GM19193 (cell line): ENCODE measurements around the gene PAX7.

ENCODE experiments used
- POLR2A ChIP-seq: IDR thresholded peaks from 4 replicates; pipeline ENCODE4 v1.6.1; 2011; ENCODE audit not compliant: insufficient read depth, insufficient read length; ENCODE audit errors: extremely low read depth

Gene PAX7

DNA sequence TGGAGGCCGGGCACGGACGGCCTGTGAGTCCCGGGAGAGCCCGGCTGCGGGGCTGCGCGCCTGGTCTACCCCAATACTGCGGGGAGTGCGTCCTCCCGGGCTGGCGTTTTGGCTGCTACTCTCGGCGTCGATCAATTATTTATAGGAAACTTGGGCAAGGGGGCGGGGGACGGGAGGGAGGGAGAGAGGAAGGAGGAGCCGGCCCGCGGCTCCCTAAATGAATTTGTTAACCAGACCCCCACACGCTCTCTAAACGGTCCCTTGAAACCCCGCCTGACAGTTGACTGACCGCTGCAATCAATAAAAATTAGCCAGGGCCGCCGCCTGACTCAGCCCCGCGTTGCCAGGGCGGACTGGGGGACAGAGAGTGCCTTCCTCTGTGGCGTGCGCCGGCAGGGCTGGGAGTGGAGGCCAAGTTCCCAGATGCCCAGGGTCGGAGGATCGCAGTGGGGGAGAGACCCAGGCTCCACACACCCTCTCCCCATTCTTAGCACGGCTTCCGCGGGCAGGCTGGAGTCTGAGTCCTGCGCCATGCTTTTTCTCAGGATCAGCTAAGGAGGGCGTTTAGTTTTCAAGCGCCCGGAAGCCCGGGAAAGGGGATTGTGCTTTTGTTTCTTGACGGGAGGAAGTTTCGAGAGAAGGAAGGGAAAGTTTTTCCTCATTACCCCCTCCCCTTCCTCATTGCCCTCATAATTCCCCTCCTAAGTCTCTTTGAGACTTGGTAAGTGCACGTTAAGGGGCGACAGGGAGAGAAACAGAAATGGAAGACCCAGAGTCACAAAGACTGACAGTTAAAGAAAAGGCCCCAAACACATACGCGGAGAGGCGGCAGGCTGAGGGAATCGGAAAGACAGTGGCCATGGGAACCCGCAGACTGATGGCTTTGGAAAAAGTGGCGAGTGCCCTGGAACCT is 6.2 kb downstream of the PAX7 start:
- no peak for TF ChIP-seq POLR2A

DNA sequence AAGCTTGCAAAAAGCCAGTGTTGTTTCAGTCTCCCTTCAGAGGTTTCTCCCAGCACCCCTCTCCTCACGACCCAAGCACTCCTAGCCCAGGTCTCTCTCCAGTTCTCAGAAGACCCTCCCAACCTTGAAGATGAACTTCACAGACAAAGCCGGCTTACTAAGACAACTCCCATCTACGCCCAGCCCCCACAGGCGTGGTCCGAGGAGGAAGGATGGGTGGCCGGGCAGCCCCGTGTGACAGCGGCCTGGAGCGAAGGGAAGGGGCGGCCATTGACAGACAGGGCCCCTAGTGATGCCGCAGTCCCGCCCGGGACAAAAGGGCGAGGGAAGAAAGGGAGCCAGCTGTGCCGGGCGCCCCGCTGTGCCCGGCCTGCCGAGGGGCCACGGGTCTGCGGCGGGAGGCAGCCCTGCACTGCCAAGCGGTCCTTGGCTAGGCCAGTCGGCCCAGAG is 6.9 kb downstream of the PAX7 start:
- TF ChIP-seq POLR2A, result no peak

DNA sequence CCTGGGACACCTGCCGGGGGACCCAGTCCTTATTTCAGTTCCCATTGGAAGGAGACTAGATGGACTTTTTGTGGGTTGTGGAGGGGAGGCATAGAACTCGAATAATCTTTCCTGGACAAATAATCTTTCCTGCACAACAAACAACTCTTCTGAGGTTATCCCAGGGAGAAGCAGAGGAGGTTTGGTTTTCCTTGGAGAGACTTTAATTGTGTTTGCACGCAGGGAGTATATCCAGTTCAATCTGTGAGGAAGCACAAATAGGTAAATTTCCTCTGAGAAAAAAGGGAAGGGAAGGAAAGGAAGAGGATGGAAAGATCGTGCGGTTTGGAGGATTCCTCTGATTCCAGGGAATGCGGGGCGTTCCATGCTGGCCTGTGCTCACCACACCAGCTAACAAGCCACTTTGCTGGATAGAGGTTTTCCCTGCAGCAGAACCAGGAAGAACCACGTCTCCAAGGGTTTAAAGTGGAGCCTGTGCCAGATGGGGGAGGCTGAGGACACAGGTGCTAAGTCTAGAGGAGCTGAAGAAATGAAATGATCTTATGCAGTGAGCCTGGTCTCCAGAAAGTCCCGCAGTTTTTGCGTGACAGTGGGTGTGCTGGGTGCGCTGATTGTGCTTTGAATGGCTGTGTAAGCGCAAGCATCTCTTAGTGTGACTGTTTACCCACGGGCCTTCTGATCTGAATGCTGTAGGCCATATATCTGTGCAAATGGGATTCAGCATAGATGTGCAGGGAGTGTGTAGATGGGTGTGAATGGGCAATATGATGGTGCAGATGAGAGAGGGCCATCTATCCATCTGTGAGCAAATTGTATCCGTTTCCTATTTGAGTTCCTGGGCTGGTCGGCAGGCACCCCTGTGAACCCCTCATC is 7.6 kb downstream of the PAX7 start:
- no peak for TF ChIP-seq POLR2A

DNA sequence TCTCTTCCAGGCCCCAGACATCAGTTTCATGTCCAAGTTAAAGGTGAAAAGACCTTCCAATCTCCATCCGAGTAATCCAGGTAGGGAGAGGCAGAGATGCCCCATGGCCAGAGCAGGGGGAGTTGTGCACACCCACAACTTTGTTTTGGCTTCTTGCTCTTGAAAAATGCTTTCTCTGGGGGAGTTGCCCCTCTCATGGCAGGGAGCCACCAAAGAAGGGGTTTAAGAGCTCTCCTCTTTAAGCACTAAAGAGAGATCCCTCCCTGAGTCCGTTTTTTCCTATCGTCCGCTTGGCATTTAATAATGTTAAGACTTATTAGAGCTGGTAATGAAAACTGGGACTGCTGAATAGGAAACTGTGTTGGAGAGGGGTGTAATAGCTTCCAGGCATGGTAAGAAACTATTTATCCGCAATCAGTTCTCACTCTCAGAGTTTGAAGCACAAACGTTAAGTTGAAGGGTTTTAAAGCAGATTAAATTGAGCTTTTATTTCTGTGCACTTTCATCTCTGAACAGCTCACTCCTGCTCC is 8.3 kb downstream of the PAX7 start:
- TF ChIP-seq POLR2A, result no peak

DNA sequence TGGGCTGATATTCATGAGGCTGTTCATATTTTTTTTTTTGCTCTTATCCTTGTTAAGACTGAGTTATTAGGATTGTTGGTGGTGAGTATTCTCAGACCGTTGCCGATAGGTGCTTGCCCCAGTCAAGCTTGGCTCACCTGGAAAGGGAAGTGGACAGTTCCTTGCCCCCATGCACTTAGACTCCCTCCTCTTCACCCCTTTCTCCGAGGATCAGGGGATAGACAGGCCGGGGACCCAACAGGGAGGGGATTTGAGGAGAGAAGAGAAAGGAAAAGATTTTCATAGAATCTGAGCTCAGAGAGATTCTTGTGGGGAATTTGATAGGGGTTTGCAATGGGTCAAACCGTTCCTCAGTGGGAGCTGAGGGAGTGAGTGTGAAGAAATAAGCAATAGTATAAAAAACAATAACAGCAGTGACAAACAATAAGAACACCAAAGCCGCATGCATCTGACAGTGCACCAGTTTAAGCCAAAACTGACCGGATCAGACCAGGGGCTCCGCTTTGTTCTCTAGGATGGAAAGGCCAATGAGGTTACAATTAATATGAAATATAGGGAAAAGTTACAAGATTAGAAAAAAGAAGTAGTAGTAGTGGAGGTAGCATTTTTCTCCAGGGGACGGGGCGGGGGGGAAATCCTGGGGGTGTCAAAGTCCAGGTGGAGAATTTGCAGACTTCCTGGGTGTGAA is 8.9 kb downstream of the PAX7 start:
- no peak for TF ChIP-seq POLR2A

DNA sequence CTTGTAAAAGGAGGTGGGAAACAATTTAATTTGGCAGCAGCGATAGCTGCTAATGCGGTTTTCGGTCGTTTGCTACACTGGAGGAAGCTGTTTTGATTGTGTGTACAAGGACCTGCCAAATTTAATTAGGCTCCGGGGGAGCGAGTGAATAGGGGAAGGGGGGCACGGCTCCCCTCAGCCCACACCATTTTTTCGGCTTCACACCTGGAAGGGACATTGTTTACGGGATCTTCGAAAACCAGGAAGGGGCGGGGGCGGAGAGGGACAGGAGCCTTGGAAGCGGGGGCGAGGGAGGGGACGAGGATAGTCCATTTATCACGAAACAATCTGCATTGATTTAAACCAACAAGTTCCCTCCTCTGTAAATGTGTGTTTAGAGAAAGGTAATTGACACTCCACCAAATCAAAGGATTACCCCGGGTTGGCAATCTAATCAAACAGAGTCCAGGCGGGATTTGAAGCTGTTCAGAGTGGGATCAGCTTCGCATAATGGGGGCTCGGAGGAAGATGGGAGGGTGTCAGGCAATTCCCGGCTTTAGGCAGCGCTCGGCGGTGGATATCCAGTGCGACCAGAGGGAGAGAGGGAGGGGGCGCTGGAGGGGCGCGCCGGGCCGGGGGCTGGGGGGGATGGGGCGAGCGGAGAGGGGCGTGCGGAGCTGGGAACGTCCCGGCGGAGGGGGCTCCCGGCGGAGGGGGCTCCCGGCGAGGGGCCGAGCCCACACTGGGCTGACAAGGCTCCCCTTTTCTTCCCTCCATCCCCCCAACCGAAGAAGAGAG is 9.8 kb downstream of the PAX7 start:
- no peak for TF ChIP-seq POLR2A

DNA sequence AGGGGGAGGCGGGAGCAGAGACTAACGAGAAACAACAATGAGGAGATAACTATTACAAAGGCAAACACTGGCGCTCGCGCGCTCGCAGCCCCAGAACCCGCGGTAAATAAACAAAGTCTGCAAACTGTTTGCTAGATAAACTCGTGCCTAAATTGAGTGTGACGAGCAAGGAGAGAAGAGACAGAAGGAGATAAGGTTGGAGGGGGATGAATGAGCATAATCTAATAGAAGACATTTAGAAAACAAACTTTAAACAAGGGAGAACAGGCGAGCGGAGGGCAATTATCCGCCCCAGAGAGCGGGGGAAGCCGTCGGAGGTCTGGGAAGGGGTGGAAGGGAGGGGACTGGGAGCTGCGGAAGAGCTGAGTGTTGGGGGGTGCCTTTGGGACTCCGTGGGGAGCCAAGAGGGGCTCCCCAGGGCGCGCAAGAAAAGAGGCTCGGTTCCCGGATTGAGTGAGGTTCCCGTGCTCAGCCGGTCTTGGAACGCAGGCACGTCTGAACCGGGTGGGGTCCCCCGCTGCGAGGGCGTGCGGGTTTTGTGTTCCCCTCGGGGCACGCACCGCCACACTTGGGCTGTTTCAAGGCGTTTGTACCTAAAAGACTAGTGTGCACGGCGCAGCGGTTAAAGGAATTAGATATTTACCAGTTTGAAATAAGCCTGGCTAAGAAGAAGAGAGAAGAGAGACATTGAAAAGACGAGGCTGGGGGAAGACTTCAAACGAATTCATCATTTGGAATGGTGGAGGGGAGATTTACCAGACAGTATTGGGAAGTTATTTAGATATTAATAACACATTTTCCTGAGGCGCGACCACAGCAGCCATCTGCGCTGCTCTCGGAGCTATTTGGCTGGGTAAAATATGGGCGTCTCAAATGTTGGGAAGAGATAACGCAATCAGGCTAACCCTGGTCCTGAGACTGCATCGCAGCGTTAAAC is 10.6 kb downstream of the PAX7 start:
- TF ChIP-seq POLR2A, result no peak

DNA sequence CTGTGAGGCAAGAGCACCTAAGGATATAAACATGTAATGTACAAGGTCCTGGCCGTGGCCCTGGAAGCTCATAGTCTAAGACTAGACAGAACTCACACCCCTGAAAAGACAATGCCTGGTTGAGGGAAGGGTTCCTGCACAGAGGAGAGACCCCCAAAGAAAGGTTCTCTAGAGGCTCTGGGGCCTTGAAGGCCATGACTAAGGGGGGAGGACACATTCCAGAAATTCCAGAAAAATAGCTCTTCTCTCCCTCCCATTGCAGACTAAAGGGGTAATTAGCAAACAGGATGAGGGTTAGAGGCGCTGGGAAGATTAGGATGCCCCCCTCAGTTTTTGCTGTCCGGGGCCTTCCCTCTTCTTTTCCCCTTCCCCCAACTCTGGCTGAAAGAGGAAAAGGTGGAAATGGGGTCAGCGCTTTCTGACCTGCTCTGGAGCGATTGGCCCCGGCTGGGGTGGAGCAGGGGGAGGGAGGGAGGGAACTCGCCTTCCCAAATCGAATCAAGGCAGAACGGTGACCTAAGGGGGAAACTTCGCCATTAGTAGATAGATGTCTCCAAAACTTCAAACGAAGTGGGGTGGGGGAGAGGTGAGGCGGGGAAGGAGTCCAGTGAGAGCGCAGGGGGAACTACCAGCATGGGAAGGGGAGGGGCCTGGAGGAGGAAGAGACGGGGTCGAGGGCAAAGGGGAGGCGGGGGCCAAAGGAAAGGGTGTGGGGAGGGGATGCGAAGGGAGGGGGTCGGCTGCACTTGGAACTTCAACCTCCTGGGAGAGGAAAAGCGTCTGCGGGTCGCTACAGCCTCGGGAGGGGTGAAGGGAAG is 11.8 kb downstream of the PAX7 start:
- TF ChIP-seq POLR2A, result no peak

DNA sequence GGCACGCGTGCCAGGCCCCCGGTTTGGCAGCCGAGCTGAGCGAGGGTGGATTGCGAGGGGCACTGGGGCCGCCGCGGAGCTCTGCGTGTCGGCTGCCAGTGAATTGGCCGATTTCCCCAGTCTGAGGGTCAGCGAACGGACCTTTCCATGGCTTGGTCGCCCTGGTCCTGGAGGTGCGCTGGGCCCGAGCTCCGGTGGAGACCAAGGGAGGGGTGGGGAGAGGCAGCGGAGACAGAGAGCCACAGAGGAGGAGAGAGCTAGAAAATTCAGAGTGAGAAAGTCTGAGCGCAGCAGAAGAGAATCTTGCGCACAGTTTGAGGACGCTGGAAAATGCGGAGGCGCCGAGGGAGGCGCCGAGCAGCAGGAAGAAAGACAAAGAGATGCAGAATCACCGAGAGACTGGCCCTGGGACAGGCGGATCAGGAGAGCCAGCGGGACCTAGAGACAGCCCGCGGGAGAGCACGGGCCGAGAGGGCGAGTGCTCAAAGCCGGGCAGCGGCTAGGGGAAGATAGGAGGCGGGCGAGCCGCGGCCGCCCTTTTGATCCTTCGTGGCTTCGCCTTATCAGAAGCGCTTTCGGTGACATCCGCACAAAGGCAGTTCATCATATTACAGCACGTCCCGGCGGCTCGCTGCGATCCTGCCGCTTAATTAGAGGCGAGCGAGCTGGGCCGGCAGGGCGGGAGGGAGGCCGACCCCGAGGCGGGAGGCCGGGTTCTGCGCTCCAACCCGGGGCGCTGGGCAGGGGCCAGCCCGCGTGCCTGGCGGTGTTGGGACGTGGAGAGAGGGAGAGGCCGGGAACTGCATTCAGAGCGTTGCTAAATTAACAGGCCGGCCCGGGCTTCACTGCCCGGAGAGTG is 12.7 kb downstream of the PAX7 start:
- TF ChIP-seq POLR2A, result no peak

DNA sequence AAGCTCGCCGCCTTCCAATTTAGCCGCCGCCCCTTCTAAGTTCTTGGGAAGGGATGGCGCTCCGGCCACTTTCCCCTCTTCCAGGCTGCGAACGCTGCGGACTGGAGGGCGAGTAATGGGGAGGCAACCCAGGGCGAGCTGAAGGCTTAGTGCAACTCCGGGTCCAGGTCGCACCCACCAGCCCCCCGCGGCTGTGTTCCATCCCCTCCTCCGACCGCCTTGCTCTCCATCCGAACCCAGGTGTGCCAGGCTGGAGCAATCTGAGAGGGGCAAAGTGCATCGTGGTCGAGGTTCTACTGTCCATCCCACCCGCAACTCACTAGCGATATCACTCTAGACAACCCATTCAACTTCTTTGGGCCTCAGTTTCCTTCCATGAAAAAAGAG is 13.4 kb downstream of the PAX7 start:
- no peak for TF ChIP-seq POLR2A

DNA sequence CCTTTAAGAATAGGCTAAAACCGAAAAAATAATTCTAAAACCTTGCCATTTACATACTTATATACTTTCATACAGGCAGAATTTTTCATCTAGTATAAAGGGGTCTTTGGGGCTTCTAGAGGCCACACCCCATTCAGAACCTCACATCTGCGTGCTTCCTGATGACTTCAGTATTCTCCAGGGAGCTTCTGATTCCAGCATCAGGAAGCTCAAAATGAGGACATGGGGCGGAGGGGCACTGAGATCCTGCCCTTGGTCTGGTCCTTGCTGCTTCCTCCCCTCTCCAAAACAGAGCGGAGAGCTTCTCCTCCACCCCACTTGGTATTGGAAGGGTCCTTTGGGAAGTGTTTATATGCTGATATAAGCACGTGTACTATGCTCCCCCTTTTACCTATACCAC is 13.8 kb downstream of the PAX7 start:
- TF ChIP-seq POLR2A, result no peak
